Spleen (tissue), 11 donors: ENCODE data around the gene RIN2. TPM values are rescaled to one million over a fixed set of nuclear protein-coding genes. Genes with fewer than 3 reads are reported as not detected.
"Not testable (repeated sequence)": the region's sequence is repeated elsewhere in the genome, so short reads cannot be mapped to it uniquely, and the experiment has no call there.

ENCODE experiments used
- DNase-seq: peaks from one replicate; pipeline ENCODE4 v3.0.0-alpha.2; 2020
- H3K27ac ChIP-seq, 8 donors: fragments of 200-600 bp; sonication (generic) in 7 of 8; 1 replicate in 4 of 8; 2 replicates in 4 of 8; pipeline versions ENCODE4 v1.5.0 to v1.8.0; 2016 to 2021; ENCODE audit warnings: inconsistent platforms in 4 of 8, mild to moderate bottlenecking in 4 of 8, moderate library complexity in 1 of 8
- H3K27me3 ChIP-seq, 7 donors: fragments of 200-600 bp; sonication (generic) in 6 of 7; replicated peaks in 1 of 7; 1 replicate in 4 of 7; 2 replicates in 3 of 7; pipeline versions ENCODE4 v1.5.0 to v1.8.0; 2016 to 2021; ENCODE audit warnings: inconsistent platforms in 3 of 7, mild to moderate bottlenecking in 1 of 7
- H3K36me3 ChIP-seq, 6 donors: fragments of 200-600 bp; sonication (generic) in 5 of 6; 1 replicate in 4 of 6; 2 replicates in 2 of 6; pipeline versions ENCODE4 v1.5.0 to v1.8.0; 2016 to 2021; ENCODE audit warnings: inconsistent platforms in 2 of 6
- H3K4me1 ChIP-seq, 6 donors: fragments of 200-600 bp; sonication (generic) in 5 of 6; 1 replicate in 3 of 6; 2 replicates in 3 of 6; pipeline versions ENCODE4 v1.5.0 to v1.8.0; 2016 to 2021; ENCODE audit warnings: inconsistent platforms in 3 of 6
- H3K4me3 ChIP-seq, 8 donors: fragments of 200-600 bp; sonication (generic) in 7 of 8; 1 replicate in 4 of 8; 2 replicates in 4 of 8; pipeline versions ENCODE4 v1.5.0 to v1.8.0; 2016 to 2021; ENCODE audit warnings: inconsistent platforms in 4 of 8, mild to moderate bottlenecking in 4 of 8, moderate library complexity in 2 of 8
- H3K9me3 ChIP-seq, 8 donors: fragments of 200-600 bp; sonication (generic) in 7 of 8; 1 replicate in 4 of 8; 2 replicates in 4 of 8; pipeline versions ENCODE4 v1.5.0 to v1.8.0; 2016 to 2021; ENCODE audit warnings: inconsistent platforms in 4 of 8
- POLR2A ChIP-seq, 3 donors: fragments of 450-650 bp; IDR thresholded peaks; one replicate each; pipeline ENCODE4 v1.5.1; 2017; ENCODE audit warnings: antibody characterized with exemption in 3 of 3, mild to moderate bottlenecking in 1 of 3
- POLR2AphosphoS5 ChIP-seq, 3 donors: sonication (generic); formaldehyde crosslinking; IDR thresholded peaks; one replicate each; pipeline ENCODE4 v1.5.1; 2017; ENCODE audit warnings: antibody characterized with exemption in 3 of 3
- whole genome bisulfite sequencing, 5 donors: extraction: QIAGEN DNeasy Blood & Tissue Kit in 3 of 5; methylation state at CpG; one replicate each; pipeline versions ENCODE4 v1.1.5 to v1.1.7; 2013 to 2018; 5-methylcytosine and 5-hydroxymethylcytosine counted together
- intact Hi-C: fragments of 100-400 bp; cut with DNase I; formaldehyde crosslinking; loops from one replicate; pipeline ENCODE4 v1.15.0; 2023; ENCODE audit warnings: low total_unique reads
- polyA plus RNA-seq, 3 donors: library from polyadenylated mRNA; stranded (reverse); fragments of 200-250 nt; gene quantifications; one replicate each; pipeline ENCODE4 v1.2.1, GENCODE V29; 2013
- total RNA-seq, 7 donors: library from RNA; depleted of rRNA in 3 of 7; stranded (reverse); fragments of >200 nt in 3 of 7; fragmentation: NEBNext Ultra II Directional in 4 of 7; extraction: Animal tissue kit (Norgen Biotek cat#: 25700) in 4 of 7; gene quantifications; one replicate each; pipeline versions ENCODE4 v1.1.0 to v1.2.1, GENCODE V29; 2016 to 2021
- TF ChIP-seq, protein P1 (sequence below), 11 experiments: fragments of 200-600 bp in 7 of 11; fragments of 450-650 bp in 4 of 11; sonication (generic) in 4 of 11; IDR thresholded peaks in 8 of 11; conservative IDR thresholded peaks in 3 of 11; 1 replicate in 7 of 11; 2 replicates in 4 of 11; pipeline versions ENCODE4 v1.4.0 to v1.8.0; 2016 to 2021; ENCODE audit warnings: antibody characterized with exemption in 11 of 11, inconsistent platforms in 4 of 11, mild to moderate bottlenecking in 1 of 11
- donor health status: healthy with polysubstance abuse.
- donor health status: DM: no; HTN: no; CAD: no; lungs with moderate emphysema.
- donor health status: DM: no; HTN: no; CAD: no.
- donor health status: Bipolar disorder and iron deficiency.
- donor health status: healthy.
- donor health status: DM: no; HTN: no; CAD: no.
- donor health status: DM: yes; HTN: yes; CAD: no.

The RIN2 gene
- total and polyA plus RNA-seq, 10 donors, result 4.8 to 135 (median 64.0) TPM

DNA sequence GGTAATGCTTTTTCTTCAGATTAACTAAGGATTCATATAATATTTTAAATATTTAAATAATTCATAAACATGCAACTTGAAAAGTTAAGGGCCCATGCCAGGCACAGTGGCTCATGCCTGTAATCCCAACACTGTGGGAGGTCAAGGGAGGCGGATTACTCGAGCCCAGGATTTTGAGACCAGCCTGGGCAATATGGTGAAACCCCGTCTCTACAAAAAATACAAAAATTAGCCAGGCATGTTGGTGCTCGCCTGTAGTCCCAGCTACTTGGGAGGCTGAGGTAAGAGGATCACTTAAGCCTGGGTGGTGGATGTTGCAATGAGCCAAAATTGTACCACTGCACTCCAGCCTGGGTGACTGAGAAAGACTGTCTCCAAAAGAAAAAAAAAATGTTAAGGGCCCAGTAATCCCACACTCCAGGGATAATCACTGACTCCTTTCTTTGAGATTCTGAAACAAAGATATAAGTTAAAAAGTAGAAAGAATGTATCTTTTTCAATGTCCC is 7.9 kb upstream of the RIN2 start:
- intact Hi-C loops, result no loop called here
- WGBS, 5 donors, result 90 to 96% (median 91%) methylated on average over 4 of the region's 4 CpGs
- no peak for TF ChIP-seq POLR2A (IDR thresholded peaks at IDR 0.05)
- no peak for TF ChIP-seq POLR2AphosphoS5 (IDR thresholded peaks at IDR 0.05)
- TF ChIP-seq, protein P1, sequence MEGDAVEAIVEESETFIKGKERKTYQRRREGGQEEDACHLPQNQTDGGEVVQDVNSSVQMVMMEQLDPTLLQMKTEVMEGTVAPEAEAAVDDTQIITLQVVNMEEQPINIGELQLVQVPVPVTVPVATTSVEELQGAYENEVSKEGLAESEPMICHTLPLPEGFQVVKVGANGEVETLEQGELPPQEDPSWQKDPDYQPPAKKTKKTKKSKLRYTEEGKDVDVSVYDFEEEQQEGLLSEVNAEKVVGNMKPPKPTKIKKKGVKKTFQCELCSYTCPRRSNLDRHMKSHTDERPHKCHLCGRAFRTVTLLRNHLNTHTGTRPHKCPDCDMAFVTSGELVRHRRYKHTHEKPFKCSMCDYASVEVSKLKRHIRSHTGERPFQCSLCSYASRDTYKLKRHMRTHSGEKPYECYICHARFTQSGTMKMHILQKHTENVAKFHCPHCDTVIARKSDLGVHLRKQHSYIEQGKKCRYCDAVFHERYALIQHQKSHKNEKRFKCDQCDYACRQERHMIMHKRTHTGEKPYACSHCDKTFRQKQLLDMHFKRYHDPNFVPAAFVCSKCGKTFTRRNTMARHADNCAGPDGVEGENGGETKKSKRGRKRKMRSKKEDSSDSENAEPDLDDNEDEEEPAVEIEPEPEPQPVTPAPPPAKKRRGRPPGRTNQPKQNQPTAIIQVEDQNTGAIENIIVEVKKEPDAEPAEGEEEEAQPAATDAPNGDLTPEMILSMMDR (IDR thresholded peaks at IDR 0.05 in 8 of 11, conservative IDR thresholded peaks at IDR 0.05 in 3 of 11), result no peak

DNA sequence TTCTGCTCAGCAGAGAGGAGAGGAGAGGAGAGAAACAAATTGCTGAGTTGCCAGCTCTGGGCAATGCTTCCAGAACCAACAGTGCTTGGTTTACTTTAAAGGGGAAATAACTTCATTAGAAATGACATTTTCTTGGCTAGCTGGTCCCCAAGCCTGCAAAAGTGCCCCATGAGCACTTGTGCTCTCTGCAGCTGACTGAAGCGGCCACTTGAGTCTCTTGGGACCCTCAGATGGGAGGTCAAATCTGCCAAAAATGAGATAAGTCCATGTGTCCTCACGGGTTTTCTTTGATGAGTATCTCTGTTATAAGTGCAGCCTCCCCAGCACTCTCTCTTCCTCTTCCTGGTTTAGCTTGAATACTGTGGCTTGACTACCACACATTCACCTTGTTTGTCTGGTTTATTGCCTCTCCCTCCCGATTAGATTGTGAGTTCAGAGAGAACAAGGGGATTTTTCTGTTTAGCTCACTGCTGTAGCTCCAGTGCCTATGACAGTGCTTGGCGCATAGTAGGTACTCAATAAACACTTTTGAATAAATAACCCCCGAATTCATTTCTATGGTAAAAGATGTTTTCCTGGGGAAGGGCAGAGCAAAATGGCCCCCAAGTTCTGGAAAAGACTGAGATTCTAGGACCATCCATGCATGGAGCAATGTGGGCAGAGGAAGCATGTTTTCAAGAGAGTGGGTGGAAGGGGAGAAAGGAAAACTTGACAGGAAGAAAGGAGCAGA is 7.0 kb upstream of the RIN2 start:
- intact Hi-C loops, result no loop called here
- no peak overlapping the region for H3K4me3 ChIP-seq
- no peaks in the 10 kb centered on the region for H3K27me3 ChIP-seq
- H3K4me1 ChIP-seq, result peaks cover 0 to 11% (median 0%) of the 10 kb centered on the region in 6 donors
- 39 to 50% (median 43%) methylated on average over 5 of the region's 5 CpGs for WGBS, 5 donors
- no peak for DNase-seq
- TF ChIP-seq, protein P1 (IDR thresholded peaks at IDR 0.05 in 8 of 11, conservative IDR thresholded peaks at IDR 0.05 in 3 of 11), result no peak
- TF ChIP-seq POLR2AphosphoS5 (IDR thresholded peaks at IDR 0.05), result no peak
- no peak for TF ChIP-seq POLR2A (IDR thresholded peaks at IDR 0.05)
- H3K27ac ChIP-seq, result no peak overlapping the region
- peaks cover 0 to under 1% (median 0%) of the 10 kb centered on the region in 8 donors for H3K9me3 ChIP-seq
- no peaks in the 10 kb centered on the region for H3K36me3 ChIP-seq

More for the DNA sequence above, 7.9 kb upstream of the RIN2 start:
- peaks cover 0 to 10% (median 3%) of the 10 kb centered on the region in 8 donors for H3K9me3 ChIP-seq
- DNase-seq, result no peak
- peaks cover 0 to 11% (median 0%) of the 10 kb centered on the region in 6 donors for H3K4me1 ChIP-seq
- H3K4me3 ChIP-seq, result no peak overlapping the region
- no peak overlapping the region for H3K27ac ChIP-seq
- no peaks in the 10 kb centered on the region for H3K27me3 ChIP-seq
- H3K36me3 ChIP-seq, result no peaks in the 10 kb centered on the region

DNA sequence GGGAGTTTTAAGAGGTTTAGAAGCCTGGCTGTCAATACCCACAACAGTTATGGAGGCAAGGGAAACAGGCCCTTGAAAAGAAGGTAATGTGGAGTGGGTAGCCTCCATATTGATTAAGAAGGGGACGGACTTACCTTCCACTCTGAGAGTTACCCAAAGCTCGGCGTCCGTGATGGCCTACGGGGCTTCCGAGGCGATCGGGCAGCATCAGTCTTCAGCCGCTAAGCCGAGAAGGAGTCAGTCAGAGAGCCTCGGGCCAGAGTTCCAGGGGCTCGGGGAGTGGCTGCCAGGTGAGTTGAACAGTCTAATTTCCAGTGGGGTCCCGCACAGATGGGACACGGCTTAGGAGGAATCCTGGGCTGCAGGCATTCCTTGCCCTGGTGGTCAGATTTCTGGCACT is 3.9 kb upstream of the RIN2 start:
- 86 to 97% (median 92%) methylated on average over 12 to 14 of the region's 14 CpGs for WGBS, 5 donors
- H3K27ac ChIP-seq, intact Hi-C loops, H3K9me3 ChIP-seq, H3K4me3 ChIP-seq, DNase-seq, H3K36me3 ChIP-seq: not testable (repeated sequence)
- peaks cover 0 to 38% (median 23%) of the 10 kb centered on the region in 6 donors for H3K4me1 ChIP-seq
- peaks cover 0 to 27% (median 15%) of the 10 kb centered on the region in 7 donors for H3K27me3 ChIP-seq

DNA sequence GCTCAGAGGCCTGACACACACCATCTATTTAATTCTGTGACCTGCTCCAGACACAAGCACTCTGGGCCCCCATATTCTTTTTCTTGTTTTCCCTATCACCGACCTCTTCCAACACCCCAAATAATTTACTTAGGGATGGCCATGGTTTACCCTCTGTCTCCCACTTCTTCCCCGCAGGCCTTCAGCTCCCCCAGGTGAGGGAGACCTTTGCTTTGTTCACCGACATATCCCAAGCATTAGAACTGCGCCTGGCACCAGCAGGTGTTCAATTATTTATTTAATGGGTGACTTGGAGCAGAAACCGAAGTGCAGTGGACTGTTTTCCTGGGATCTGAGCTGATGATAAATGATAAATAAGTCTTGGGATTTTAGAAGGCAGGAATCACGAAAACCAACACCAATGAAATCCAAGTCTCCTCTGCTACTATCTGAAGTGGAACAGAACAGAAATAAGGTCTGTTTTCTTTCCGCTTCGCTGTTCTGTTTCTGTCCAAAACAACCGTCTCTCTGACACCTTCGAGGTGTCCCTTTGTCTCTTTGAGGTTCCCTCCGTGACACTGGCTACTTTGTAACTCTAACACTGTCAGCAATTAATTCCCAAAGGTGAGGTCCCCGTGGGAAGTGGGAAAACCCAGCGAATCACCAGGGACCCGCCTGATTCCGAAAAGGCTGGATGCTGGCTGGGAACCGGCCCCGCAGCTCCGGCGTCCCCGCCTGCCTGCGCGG is 1.1 kb upstream of the RIN2 start:
- Histone ChIP-seq H3K4me1 (peaks cover 0 to 53% (median 26%) of the 10 kb centered on the region in 6 donors), H3K27me3 (peaks cover 0 to 33% (median 15%) of the 10 kb centered on the region in 7 donors), H3K36me3 (no peaks in the 10 kb centered on the region), H3K4me3 (peak overlapping the region; percentile 49 to 83 (median 56)), H3K9me3 (no peaks in the 10 kb centered on the region), H3K27ac (peak overlapping the region; percentile 29 to 91 (median 85))
- no peak for DNase-seq
- WGBS, 5 donors, result 29 to 44% (median 31%) methylated on average over 17 to 22 of the region's 22 CpGs
- TF ChIP-seq, protein P1 (IDR thresholded peaks at IDR 0.05 in 8 of 11, conservative IDR thresholded peaks at IDR 0.05 in 3 of 11), result no peak
- no peak for TF ChIP-seq POLR2AphosphoS5 (IDR thresholded peaks at IDR 0.05)
- no peak for TF ChIP-seq POLR2A (IDR thresholded peaks at IDR 0.05)
- intact Hi-C loops, result no loop called here
